ENCODE data around the gene HNRNPR. TPM values are rescaled to one million over a fixed set of nuclear protein-coding genes. Genes with fewer than 3 reads are reported as not detected.

HNRNPR gene
- total and polyA plus RNA-seq, 2 donors (not counting 1 experiment from before 2014, with no cell fraction given) = 59.1 to 141 TPM

DNA sequence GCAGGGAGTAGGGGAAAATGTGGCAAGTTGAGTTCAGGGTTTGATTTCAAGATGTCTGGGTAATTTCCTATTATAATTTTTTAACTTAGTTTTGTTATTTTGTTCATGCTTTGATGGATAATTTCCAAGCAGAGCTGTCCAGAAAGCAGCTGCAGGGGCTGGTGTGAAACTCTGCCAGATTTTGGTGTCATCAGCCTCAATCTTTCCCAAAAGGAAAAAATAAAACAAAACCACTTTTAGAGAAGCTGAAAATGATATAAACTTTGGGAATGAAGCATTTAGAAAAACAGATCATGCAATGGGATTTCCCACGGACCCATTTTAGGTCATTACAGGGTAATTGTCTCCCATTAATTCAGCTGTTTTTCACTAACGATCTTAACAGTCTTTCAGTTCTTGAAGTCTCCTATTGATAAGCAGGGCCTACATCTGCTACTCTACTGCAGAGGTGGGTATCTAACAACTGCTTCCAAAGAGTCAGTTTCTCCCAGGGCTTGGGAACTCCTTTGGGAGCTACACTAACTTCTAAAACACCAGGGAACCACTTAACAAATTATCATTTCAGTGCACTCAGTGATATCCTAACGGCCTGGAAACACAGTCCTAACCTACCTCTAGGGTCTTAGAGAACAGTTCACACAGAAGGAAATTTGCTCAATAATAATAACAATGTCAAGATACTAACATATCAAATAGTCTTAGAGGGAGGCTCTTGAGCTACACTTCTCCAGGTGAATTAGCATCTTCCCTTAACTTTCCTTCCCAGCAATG, 13.2 kb upstream of the HNRNPR start:
- no peaks in the 10 kb centered on the region for H3K4me1 ChIP-seq (ENCODE audit: control insufficient read depth, extremely low read depth, insufficient read depth, low read length)
- H3K4me3 ChIP-seq (replicated peaks in 1 of 4; ENCODE audit: control extremely low read depth in 1 of 4, insufficient read depth in 1 of 4, low read depth in 3 of 4, low read length in 4 of 4) = no peak overlapping the region
- H3K4me2 ChIP-seq (ENCODE audit: extremely low read depth, insufficient read depth, low read length) = no peak overlapping the region
- H2AFZ ChIP-seq (ENCODE audit: low read length) = no peak overlapping the region
- no peak overlapping the region for H3K27ac ChIP-seq (ENCODE audit: insufficient read depth, low read length)
- H3K9ac ChIP-seq (ENCODE audit: insufficient read depth, low read length) = no peak overlapping the region
- no peak for DNase-seq (ENCODE audit: low read depth in 2 of 2)
- H3K79me2 ChIP-seq (ENCODE audit: control insufficient read depth, insufficient read depth, low read length) = no peaks in the 10 kb centered on the region
- H4K20me1 ChIP-seq (ENCODE audit: control insufficient read depth, extremely low read depth, insufficient read depth, low read length) = no peaks in the 10 kb centered on the region
- peaks cover 8% of the 10 kb centered on the region for H3K9me3 ChIP-seq (ENCODE audit: control insufficient read depth, insufficient read depth, low read depth, low read length)
- H3K27me3 ChIP-seq (ENCODE audit: control insufficient read depth, insufficient read depth, low read length) = no peaks in the 10 kb centered on the region
- peaks cover 6% of the 10 kb centered on the region for H3K36me3 ChIP-seq (ENCODE audit: control insufficient read depth, insufficient read depth, low read length)
- TF ChIP-seq EZH2 (IDR thresholded peaks at IDR 0.05; ENCODE audit: low read length, missing control alignments) = no peak
- TF ChIP-seq, protein P1, sequence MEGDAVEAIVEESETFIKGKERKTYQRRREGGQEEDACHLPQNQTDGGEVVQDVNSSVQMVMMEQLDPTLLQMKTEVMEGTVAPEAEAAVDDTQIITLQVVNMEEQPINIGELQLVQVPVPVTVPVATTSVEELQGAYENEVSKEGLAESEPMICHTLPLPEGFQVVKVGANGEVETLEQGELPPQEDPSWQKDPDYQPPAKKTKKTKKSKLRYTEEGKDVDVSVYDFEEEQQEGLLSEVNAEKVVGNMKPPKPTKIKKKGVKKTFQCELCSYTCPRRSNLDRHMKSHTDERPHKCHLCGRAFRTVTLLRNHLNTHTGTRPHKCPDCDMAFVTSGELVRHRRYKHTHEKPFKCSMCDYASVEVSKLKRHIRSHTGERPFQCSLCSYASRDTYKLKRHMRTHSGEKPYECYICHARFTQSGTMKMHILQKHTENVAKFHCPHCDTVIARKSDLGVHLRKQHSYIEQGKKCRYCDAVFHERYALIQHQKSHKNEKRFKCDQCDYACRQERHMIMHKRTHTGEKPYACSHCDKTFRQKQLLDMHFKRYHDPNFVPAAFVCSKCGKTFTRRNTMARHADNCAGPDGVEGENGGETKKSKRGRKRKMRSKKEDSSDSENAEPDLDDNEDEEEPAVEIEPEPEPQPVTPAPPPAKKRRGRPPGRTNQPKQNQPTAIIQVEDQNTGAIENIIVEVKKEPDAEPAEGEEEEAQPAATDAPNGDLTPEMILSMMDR (conservative IDR thresholded peaks at IDR 0.05 in 1 of 2, IDR thresholded peaks at IDR 0.05 in 1 of 2; ENCODE audit: low read depth in 1 of 2, low read length in 2 of 2) = no peak

DNA sequence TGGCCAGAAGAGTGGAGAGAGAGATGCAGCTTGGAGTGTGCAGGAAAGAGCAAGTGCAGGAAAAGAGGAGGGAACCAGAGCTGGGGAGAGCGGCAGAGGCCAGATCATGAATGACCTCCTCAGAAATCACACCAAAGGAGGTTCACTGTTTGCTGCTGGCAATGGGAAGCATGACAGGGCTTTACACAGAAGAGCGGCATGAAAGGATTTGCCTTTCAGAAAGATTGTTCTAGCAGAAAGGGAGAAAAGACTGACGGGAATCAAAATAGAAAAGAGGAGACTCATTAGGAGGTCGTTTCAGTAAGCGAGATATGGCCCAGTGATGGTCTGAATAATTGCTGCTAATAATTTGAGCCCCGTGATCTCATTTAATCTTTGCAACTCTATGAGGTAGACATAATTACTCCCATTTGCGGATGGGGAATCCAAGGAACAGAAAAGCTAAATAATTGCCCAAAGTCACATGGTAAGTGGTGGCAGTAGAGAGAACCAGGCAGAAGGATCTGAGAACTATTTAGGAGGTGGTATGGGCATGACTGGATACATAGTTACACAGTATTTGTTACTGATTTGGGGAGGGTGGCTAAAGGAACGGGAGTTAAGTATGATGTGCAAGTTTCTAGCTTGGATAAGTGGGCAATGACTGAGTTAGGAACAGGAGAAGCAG, 12.5 kb upstream of the HNRNPR start:
- H3K9ac ChIP-seq (ENCODE audit: insufficient read depth, low read length) = no peak overlapping the region
- H3K4me1 ChIP-seq (ENCODE audit: control insufficient read depth, extremely low read depth, insufficient read depth, low read length) = no peaks in the 10 kb centered on the region
- no peaks in the 10 kb centered on the region for H3K27me3 ChIP-seq (ENCODE audit: control insufficient read depth, insufficient read depth, low read length)
- no peak for TF ChIP-seq EZH2 (IDR thresholded peaks at IDR 0.05; ENCODE audit: low read length, missing control alignments)
- TF ChIP-seq, protein P1 (conservative IDR thresholded peaks at IDR 0.05 in 1 of 2, IDR thresholded peaks at IDR 0.05 in 1 of 2; ENCODE audit: low read depth in 1 of 2, low read length in 2 of 2) = no peak
- H3K9me3 ChIP-seq (ENCODE audit: control insufficient read depth, insufficient read depth, low read depth, low read length) = peaks cover 3% of the 10 kb centered on the region
- H3K36me3 ChIP-seq (ENCODE audit: control insufficient read depth, insufficient read depth, low read length) = no peaks in the 10 kb centered on the region
- H3K79me2 ChIP-seq (ENCODE audit: control insufficient read depth, insufficient read depth, low read length) = no peaks in the 10 kb centered on the region
- H2AFZ ChIP-seq (ENCODE audit: low read length) = no peak overlapping the region
- no peak overlapping the region for H3K4me2 ChIP-seq (ENCODE audit: extremely low read depth, insufficient read depth, low read length)
- no peaks in the 10 kb centered on the region for H4K20me1 ChIP-seq (ENCODE audit: control insufficient read depth, extremely low read depth, insufficient read depth, low read length)
- no peak overlapping the region for H3K4me3 ChIP-seq (replicated peaks in 1 of 4; ENCODE audit: control extremely low read depth in 1 of 4, insufficient read depth in 1 of 4, low read depth in 3 of 4, low read length in 4 of 4)
- DNase-seq (ENCODE audit: low read depth in 2 of 2) = no peak
- no peak overlapping the region for H3K27ac ChIP-seq (ENCODE audit: insufficient read depth, low read length)

- Histone ChIP-seq H3K79me2 (ENCODE audit: control insufficient read depth, insufficient read depth, low read length) (no peaks in the 10 kb centered on the region), H3K27me3 (ENCODE audit: control insufficient read depth, insufficient read depth, low read length) (no peaks in the 10 kb centered on the region), H4K20me1 (ENCODE audit: control insufficient read depth, extremely low read depth, insufficient read depth, low read length) (no peaks in the 10 kb centered on the region), H3K9ac (ENCODE audit: insufficient read depth, low read length) (no peak overlapping the region), H3K4me3 (replicated peaks in 1 of 4; ENCODE audit: control extremely low read depth in 1 of 4, insufficient read depth in 1 of 4, low read depth in 3 of 4, low read length in 4 of 4) (no peak overlapping the region), H3K4me1 (ENCODE audit: control insufficient read depth, extremely low read depth, insufficient read depth, low read length) (no peaks in the 10 kb centered on the region), H3K4me2 (ENCODE audit: extremely low read depth, insufficient read depth, low read length) (no peak overlapping the region), H2AFZ (ENCODE audit: low read length) (no peak overlapping the region), H3K36me3 (ENCODE audit: control insufficient read depth, insufficient read depth, low read length) (no peaks in the 10 kb centered on the region), H3K9me3 (ENCODE audit: control insufficient read depth, insufficient read depth, low read depth, low read length) (no peaks in the 10 kb centered on the region), H3K27ac (ENCODE audit: insufficient read depth, low read length) (no peak overlapping the region)
- DNase-seq (ENCODE audit: low read depth in 2 of 2) = no peak
- TF ChIP-seq, protein P1 (conservative IDR thresholded peaks at IDR 0.05 in 1 of 2, IDR thresholded peaks at IDR 0.05 in 1 of 2; ENCODE audit: low read depth in 1 of 2, low read length in 2 of 2) = no peak
- TF ChIP-seq EZH2 (IDR thresholded peaks at IDR 0.05; ENCODE audit: low read length, missing control alignments) = no peak
Observed at GRCh38 chr1:23354245-23354644, 10.2 kb upstream of the HNRNPR start.

Data from fibroblast of lung (primary cell).